Upper lobe of left lung (tissue), 6 donors: ENCODE measurements around the gene SPTLC3. TPM values are rescaled to one million over a fixed set of nuclear protein-coding genes. Genes with fewer than 3 reads are reported as not detected.

Experiments
- ATAC-seq, 2 donors: fragments of 200-7000 bp; cut with Tn5 transposase; one replicate each; pipeline ENCODE4 v1.9.1; 2022; ENCODE audit warnings: mild to moderate bottlenecking in 2 of 2, moderate library complexity in 2 of 2; ENCODE audit not compliant: low FRiP score in 2 of 2
- DNase-seq, 2 donors: peaks; one replicate each; pipeline ENCODE4 v3.0.0-alpha.2; 2019 to 2020
- H3K27ac ChIP-seq, 4 donors: fragments of 200-600 bp; sonication (generic); one replicate each; pipeline ENCODE4 v1.5.1; 2016 to 2019
- H3K27me3 ChIP-seq, 4 donors: fragments of 200-600 bp; sonication (generic); one replicate each; pipeline ENCODE4 v1.5.1; 2017 to 2019
- H3K36me3 ChIP-seq, 4 donors: fragments of 200-600 bp; sonication (generic); one replicate each; pipeline ENCODE4 v1.5.1; 2016 to 2019
- H3K4me1 ChIP-seq, 4 donors: fragments of 200-600 bp; sonication (generic); one replicate each; pipeline ENCODE4 v1.5.1; 2018 to 2019
- H3K4me3 ChIP-seq, 4 donors: fragments of 200-600 bp; sonication (generic); one replicate each; pipeline ENCODE4 v1.5.1; 2017 to 2019; ENCODE audit warnings: mild to moderate bottlenecking in 2 of 4, moderate library complexity in 1 of 4
- H3K9me3 ChIP-seq, 4 donors: fragments of 200-600 bp; sonication (generic); one replicate each; pipeline ENCODE4 v1.5.1; 2018 to 2019
- CTCF ChIP-seq, 6 experiments: fragments of 450-650 bp in 4 of 6; fragments of 200-600 bp in 2 of 6; sonication (generic) in 2 of 6; IDR thresholded peaks; one replicate each; pipeline ENCODE4 v1.5.1; 2016 to 2019; ENCODE audit warnings: antibody characterized with exemption in 6 of 6
- EP300 ChIP-seq, 4 donors: sonication (generic); formaldehyde crosslinking; IDR thresholded peaks; one replicate each; pipeline ENCODE4 v1.5.1; 2017; ENCODE audit warnings: antibody characterized with exemption in 4 of 4, control low read depth in 2 of 4
- POLR2A ChIP-seq, 4 donors: fragments of 450-650 bp; IDR thresholded peaks; one replicate each; pipeline ENCODE4 v1.5.1; 2016 to 2017; ENCODE audit warnings: antibody characterized with exemption in 4 of 4, mild to moderate bottlenecking in 2 of 4
- POLR2AphosphoS5 ChIP-seq, 2 donors: sonication (generic); formaldehyde crosslinking; IDR thresholded peaks; one replicate each; pipeline ENCODE4 v1.5.1; 2017; ENCODE audit warnings: antibody characterized with exemption in 2 of 2
- WGBS, 2 donors: methylation state at CpG; one replicate each; pipeline ENCODE4 v1.1.5; 2017 to 2018; 5-methylcytosine and 5-hydroxymethylcytosine counted together
- total RNA-seq, 6 donors: library from RNA; depleted of rRNA in 4 of 6; stranded (reverse); fragments of >200 nt in 4 of 6; gene quantifications; one replicate each; pipeline versions ENCODE4 v1.1.0 to v1.2.1, GENCODE V29; 2016 to 2021
- donor health status: DM: no; HTN: no; CAD: no; lungs with moderate emphysema.
- donor health status: DM: no; HTN: yes; CAD: no; lungs with severe emphysema.

Gene SPTLC3
- total RNA-seq, 6 donors from 2014 or later = 9.0 to 21.7 (median 15.8) TPM

- H3K27me3 ChIP-seq = no peaks in the 10 kb centered on the region
- 87 to 92% methylated on average over 3 of the region's 3 CpGs for WGBS, 2 donors
- no peaks in the 10 kb centered on the region for H3K9me3 ChIP-seq
- H3K36me3 ChIP-seq = no peaks in the 10 kb centered on the region
- no peak for ATAC-seq
- no peak overlapping the region for H3K27ac ChIP-seq
- no peaks in the 10 kb centered on the region for H3K4me1 ChIP-seq
- no peak for DNase-seq
- no peak for TF ChIP-seq POLR2AphosphoS5 (IDR thresholded peaks at IDR 0.05)
- no peak for TF ChIP-seq CTCF (IDR thresholded peaks at IDR 0.05)
- no peak for TF ChIP-seq POLR2A (IDR thresholded peaks at IDR 0.05)
- TF ChIP-seq EP300 (IDR thresholded peaks at IDR 0.05) = no peak
- H3K4me3 ChIP-seq = no peak overlapping the region
Measured at GRCh38 chr20:13140201-13140600, 131.4 kb downstream of the SPTLC3 start.

GRCh38 chr20:13140775-13141174 is 132.0 kb downstream of the SPTLC3 start:
- H3K9me3 ChIP-seq = no peaks in the 10 kb centered on the region
- no peaks in the 10 kb centered on the region for H3K4me1 ChIP-seq
- no peak overlapping the region for H3K27ac ChIP-seq
- no peaks in the 10 kb centered on the region for H3K27me3 ChIP-seq
- H3K36me3 ChIP-seq = no peaks in the 10 kb centered on the region
- 93 to 94% methylated on average over 1 of the region's 1 CpG for WGBS, 2 donors
- TF ChIP-seq EP300 (IDR thresholded peaks at IDR 0.05) (no peak), POLR2A (IDR thresholded peaks at IDR 0.05) (no peak), POLR2AphosphoS5 (IDR thresholded peaks at IDR 0.05) (no peak), CTCF (IDR thresholded peaks at IDR 0.05) (no peak)
- ATAC-seq (no peak), DNase-seq (no peak)
- H3K4me3 ChIP-seq = no peak overlapping the region

- ATAC-seq = no peak
- no peaks in the 10 kb centered on the region for H3K4me1 ChIP-seq
- DNase-seq = no peak
Measured at GRCh38 chr20:13141546-13141945, 132.8 kb downstream of the SPTLC3 start.

GRCh38 chr20:13142143-13142542 is 133.4 kb downstream of the SPTLC3 start:
- H3K27ac ChIP-seq = no peak overlapping the region
- no peaks in the 10 kb centered on the region for H3K27me3 ChIP-seq
- no peaks in the 10 kb centered on the region for H3K9me3 ChIP-seq
- H3K36me3 ChIP-seq = no peaks in the 10 kb centered on the region
- WGBS, 2 donors = 45 to 47% methylated on average over 1 of the region's 1 CpG
- ATAC-seq (no peak), DNase-seq (no peak)
- no peak for TF ChIP-seq EP300 (IDR thresholded peaks at IDR 0.05)
- TF ChIP-seq POLR2AphosphoS5 (IDR thresholded peaks at IDR 0.05) = no peak
- TF ChIP-seq CTCF (IDR thresholded peaks at IDR 0.05) = no peak
- TF ChIP-seq POLR2A (IDR thresholded peaks at IDR 0.05) = no peak
- H3K4me3 ChIP-seq = no peak overlapping the region
- peaks cover 3 to 6% (median 4%) of the 10 kb centered on the region in 4 donors for H3K4me1 ChIP-seq

More at GRCh38 chr20:13141546-13141945, 132.8 kb downstream of the SPTLC3 start:
- H3K27me3 ChIP-seq = no peaks in the 10 kb centered on the region
- WGBS, 2 donors = 78 to 81% methylated on average over 3 of the region's 3 CpGs
- TF ChIP-seq POLR2A (IDR thresholded peaks at IDR 0.05) = no peak
- no peak for TF ChIP-seq POLR2AphosphoS5 (IDR thresholded peaks at IDR 0.05)
- TF ChIP-seq EP300 (IDR thresholded peaks at IDR 0.05) = no peak
- TF ChIP-seq CTCF (IDR thresholded peaks at IDR 0.05) = no peak
- no peak overlapping the region for H3K27ac ChIP-seq
- H3K4me3 ChIP-seq = no peak overlapping the region
- H3K36me3 ChIP-seq = no peaks in the 10 kb centered on the region
- no peaks in the 10 kb centered on the region for H3K9me3 ChIP-seq
